ENCODE data around the gene TLE4. TPM values are rescaled to one million over a fixed set of nuclear protein-coding genes. Genes with fewer than 3 reads are reported as not detected.

The TLE4 gene
- total and polyA plus RNA-seq, 12 donors = 11.8 to 70.5 (median 42.9) TPM

DNA sequence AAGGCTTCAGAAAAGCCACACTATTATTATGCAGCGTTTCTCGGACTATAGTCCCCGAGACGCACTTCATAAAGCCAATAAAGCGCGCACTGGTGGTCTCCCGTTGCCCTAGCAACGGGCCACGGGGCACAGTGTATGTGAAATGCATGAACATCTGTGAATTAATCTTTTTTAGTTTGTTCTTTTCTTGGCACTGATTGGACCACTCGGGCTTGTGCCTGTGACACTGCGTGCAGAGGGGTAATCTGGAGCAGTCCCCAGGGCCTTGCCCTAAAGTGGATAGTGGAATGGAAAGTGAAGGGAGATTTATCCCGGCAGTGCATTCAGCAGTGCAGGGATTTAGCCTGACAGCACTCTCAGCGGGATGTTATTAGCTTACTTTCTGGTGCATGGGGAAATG is 92.1 kb downstream of the TLE4 start:
- no peaks in the 10 kb centered on the region for H3K9me3 ChIP-seq (replicated peaks in 1 of 3)
- H3K4me3 ChIP-seq = no peak overlapping the region
- H3K27me3 ChIP-seq = no peaks in the 10 kb centered on the region
- 77 to 87% (median 84%) methylated on average over 13 of the region's 13 CpGs for WGBS, 4 donors
- no peak for TF ChIP-seq POLR2A (IDR thresholded peaks at IDR 0.05)
- TF ChIP-seq, protein P1, sequence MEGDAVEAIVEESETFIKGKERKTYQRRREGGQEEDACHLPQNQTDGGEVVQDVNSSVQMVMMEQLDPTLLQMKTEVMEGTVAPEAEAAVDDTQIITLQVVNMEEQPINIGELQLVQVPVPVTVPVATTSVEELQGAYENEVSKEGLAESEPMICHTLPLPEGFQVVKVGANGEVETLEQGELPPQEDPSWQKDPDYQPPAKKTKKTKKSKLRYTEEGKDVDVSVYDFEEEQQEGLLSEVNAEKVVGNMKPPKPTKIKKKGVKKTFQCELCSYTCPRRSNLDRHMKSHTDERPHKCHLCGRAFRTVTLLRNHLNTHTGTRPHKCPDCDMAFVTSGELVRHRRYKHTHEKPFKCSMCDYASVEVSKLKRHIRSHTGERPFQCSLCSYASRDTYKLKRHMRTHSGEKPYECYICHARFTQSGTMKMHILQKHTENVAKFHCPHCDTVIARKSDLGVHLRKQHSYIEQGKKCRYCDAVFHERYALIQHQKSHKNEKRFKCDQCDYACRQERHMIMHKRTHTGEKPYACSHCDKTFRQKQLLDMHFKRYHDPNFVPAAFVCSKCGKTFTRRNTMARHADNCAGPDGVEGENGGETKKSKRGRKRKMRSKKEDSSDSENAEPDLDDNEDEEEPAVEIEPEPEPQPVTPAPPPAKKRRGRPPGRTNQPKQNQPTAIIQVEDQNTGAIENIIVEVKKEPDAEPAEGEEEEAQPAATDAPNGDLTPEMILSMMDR (IDR thresholded peaks at IDR 0.05) = no peak
- intact Hi-C loops (cut with DNase I) = no loop called here
- no peak overlapping the region for H3K27ac ChIP-seq
- DNase-seq = no peak
- H3K4me1 ChIP-seq (replicated peaks in 1 of 2) = peaks cover 0 to 10% of the 10 kb centered on the region in 2 donors
- H3K36me3 ChIP-seq (replicated peaks in 1 of 2) = no peaks in the 10 kb centered on the region

DNA sequence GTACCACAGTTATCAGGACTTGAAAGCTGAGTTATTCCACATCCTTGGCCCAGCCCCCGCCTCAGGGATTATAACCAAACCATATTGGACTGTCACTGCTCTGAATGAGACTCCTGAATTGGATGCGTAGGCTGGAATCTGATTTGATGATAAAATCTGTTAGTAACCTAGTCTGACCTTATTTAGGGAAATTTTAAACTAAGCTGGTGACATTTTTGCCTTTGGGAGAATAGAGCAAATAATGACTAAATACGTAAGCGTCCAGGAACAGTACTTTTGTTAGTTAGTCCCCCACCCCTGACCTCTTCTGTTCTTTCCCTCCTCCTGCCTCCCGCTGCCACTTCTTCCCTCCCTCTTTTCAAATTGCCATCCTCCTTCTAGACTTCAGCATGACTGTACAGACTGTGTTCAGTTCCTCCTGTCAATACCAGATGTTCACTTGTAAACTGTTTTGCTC is 92.6 kb downstream of the TLE4 start:
- TF ChIP-seq, protein P1 (IDR thresholded peaks at IDR 0.05) = no peak
- no peak for TF ChIP-seq POLR2A (IDR thresholded peaks at IDR 0.05)
- intact Hi-C loops (cut with DNase I) = no loop called here
- H3K36me3 ChIP-seq (replicated peaks in 1 of 2) = no peaks in the 10 kb centered on the region
- no peak overlapping the region for H3K27ac ChIP-seq
- H3K9me3 ChIP-seq (replicated peaks in 1 of 3) = no peaks in the 10 kb centered on the region
- peaks cover 0 to 10% of the 10 kb centered on the region in 2 donors for H3K4me1 ChIP-seq (replicated peaks in 1 of 2)
- no peaks in the 10 kb centered on the region for H3K27me3 ChIP-seq
- no peak overlapping the region for H3K4me3 ChIP-seq
- WGBS, 4 donors = 60 to 90% (median 68%) methylated on average over 5 of the region's 5 CpGs
- no peak for DNase-seq

DNA sequence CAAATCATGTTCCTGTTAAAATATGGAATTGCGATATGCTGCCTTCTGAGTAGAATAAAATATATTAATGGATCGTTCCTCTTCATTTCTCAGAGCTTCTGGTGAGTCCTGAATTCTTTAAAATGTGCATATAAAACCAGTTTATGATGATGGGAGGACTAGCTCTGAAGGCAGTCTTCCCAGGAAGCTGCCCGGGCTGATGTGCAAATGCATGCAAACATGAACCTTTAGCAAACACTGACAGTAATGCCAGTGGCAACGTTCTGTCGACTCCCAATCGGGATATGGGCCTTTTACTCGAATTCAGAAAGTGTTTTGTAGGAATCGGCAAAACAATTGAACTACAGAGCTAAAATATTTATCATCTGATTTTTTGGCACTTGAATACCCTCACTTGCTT is 93.6 kb downstream of the TLE4 start:
- Histone ChIP-seq H3K4me3 (no peak overlapping the region), H3K27me3 (no peaks in the 10 kb centered on the region), H3K9me3 (replicated peaks in 1 of 3) (no peaks in the 10 kb centered on the region), H3K27ac (no peak overlapping the region), H3K4me1 (replicated peaks in 1 of 2) (peaks cover 0 to 10% of the 10 kb centered on the region in 2 donors), H3K36me3 (replicated peaks in 1 of 2) (no peaks in the 10 kb centered on the region)
- TF ChIP-seq POLR2A (IDR thresholded peaks at IDR 0.05) = no peak
- TF ChIP-seq, protein P1 (IDR thresholded peaks at IDR 0.05) = no peak
- 64 to 78% (median 72%) methylated on average over 8 of the region's 8 CpGs for WGBS, 4 donors
- intact Hi-C loops (cut with DNase I) = no loop called here
- no peak for DNase-seq

DNA sequence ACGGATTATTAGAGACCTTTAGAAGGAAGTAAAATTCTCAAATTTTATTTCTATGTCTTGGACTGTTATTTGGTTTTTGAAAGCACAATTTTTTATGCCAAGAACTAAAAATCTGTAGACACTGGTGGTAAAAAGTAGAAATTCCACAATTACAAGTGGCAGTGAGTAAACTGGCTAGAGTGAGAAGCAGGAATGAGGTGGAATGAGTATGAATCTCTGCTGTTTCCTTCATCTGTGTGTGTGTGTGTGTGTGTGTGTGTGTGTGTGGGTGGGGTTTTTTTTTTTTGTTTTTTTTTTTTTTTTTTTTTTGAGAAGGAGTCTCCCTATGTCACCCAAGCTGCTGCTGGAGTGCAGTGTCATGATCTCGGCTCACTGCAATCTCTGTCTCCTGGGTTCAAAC is 94.2 kb downstream of the TLE4 start:
- TF ChIP-seq POLR2A (IDR thresholded peaks at IDR 0.05) = no peak
- TF ChIP-seq, protein P1 (IDR thresholded peaks at IDR 0.05) = no peak
- H3K27ac ChIP-seq = no peak overlapping the region
- no peak overlapping the region for H3K4me3 ChIP-seq
- intact Hi-C loops (cut with DNase I) = no loop called here
- WGBS, 4 donors = 86 to 96% (median 92%) methylated on average over 2 of the region's 2 CpGs
- H3K36me3 ChIP-seq (replicated peaks in 1 of 2) = no peaks in the 10 kb centered on the region
- peaks cover 0 to 10% of the 10 kb centered on the region in 2 donors for H3K4me1 ChIP-seq (replicated peaks in 1 of 2)
- DNase-seq = no peak
- no peaks in the 10 kb centered on the region for H3K9me3 ChIP-seq (replicated peaks in 1 of 3)
- no peaks in the 10 kb centered on the region for H3K27me3 ChIP-seq
